NCI-H1417 (cell line): ENCODE data around the gene OR5AR1.
"Not testable (repeated sequence)": the region's sequence is repeated elsewhere in the genome, so short reads cannot be mapped to it uniquely, and the experiment has no call there.

Source experiments
- DNase-seq, 3 experiments: peaks; one replicate each; lab custom pipeline; 2025; lab: John Stamatoyannopoulos, UW

Gene OR5AR1

GRCh38 chr11:56663386-56663785 lies at the start of gene OR5AR1:
Gene OR5AR1, plus strand, starts transcription at chr11:56663686. Its CDS starts 0 bp downstream, at chr11:56663686.
- no peak for DNase-seq

- peak in 1 of 3 experiments; percentile 51 for DNase-seq
Measured at GRCh38 chr11:56624661-56625110, 38.8 kb upstream of the OR5AR1 start.

GRCh38 chr11:56625946-56626345 lies 37.5 kb upstream of the OR5AR1 start:
- no peak for DNase-seq

- DNase-seq, result no peak
Measured at GRCh38 chr11:56632329-56632728, 31.2 kb upstream of the OR5AR1 start.

- no peak for DNase-seq
Measured at GRCh38 chr11:56636861-56637260, 26.6 kb upstream of the OR5AR1 start.

GRCh38 chr11:56637500-56637899 lies 26.0 kb upstream of the OR5AR1 start:
- DNase-seq, result no peak

GRCh38 chr11:56642339-56642738 lies 21.1 kb upstream of the OR5AR1 start, which contains the start of gene OR5AP2:
Gene OR5AP2, minus strand, starts transcription at chr11:56642439. Its CDS starts 0 bp downstream, at chr11:56642439.
- DNase-seq, result no peak

- no peak for DNase-seq
Measured at GRCh38 chr11:56659755-56660154, 3.7 kb upstream of the OR5AR1 start.

- DNase-seq, result no peak
Measured at GRCh38 chr11:56670984-56671383, 7.5 kb downstream of the OR5AR1 start.

- no peak for DNase-seq
Measured at GRCh38 chr11:56688554-56689100, 25.1 kb downstream of the OR5AR1 start.

- DNase-seq, result not testable (repeated sequence)
Measured at GRCh38 chr11:56691179-56691578, 27.7 kb downstream of the OR5AR1 start.

- no peak for DNase-seq
Measured at GRCh38 chr11:56693428-56693827, 29.9 kb downstream of the OR5AR1 start.

- no peak for DNase-seq
Measured at GRCh38 chr11:56698795-56699194, 35.3 kb downstream of the OR5AR1 start, which contains the start of gene OR9G1. Gene OR9G1, plus strand, starts transcription at chr11:56699095. Its CDS starts 1,293 bp downstream, at chr11:56700388.

- no peak for DNase-seq
Measured at GRCh38 chr11:56700242-56700913, 36.9 kb downstream of the OR5AR1 start.

- no peak for DNase-seq
Measured at GRCh38 chr11:56700914-56701485, 37.5 kb downstream of the OR5AR1 start.

GRCh38 chr11:56705784-56706396 lies 42.4 kb downstream of the OR5AR1 start:
- no peak for DNase-seq

GRCh38 chr11:56706486-56706885 lies 43.0 kb downstream of the OR5AR1 start:
- DNase-seq, result no peak

GRCh38 chr11:56714206-56714605 lies 50.7 kb downstream of the OR5AR1 start:
- no peak for DNase-seq
